Body of pancreas (tissue), 4 donors: ENCODE results near the gene SOX4. TPM values are rescaled to one million over a fixed set of nuclear protein-coding genes. Genes with fewer than 3 reads are reported as not detected.

Experiments used
- ATAC-seq: fragments of 150-250 bp; one replicate; pipeline ENCODE4 v1.9.1; 2016
- DNase-seq, 4 donors: peaks; one replicate each; pipeline ENCODE4 v3.0.0-alpha.2; 2019
- H3K27ac ChIP-seq, 4 donors: fragments of 200-600 bp; sonication (generic); 1 replicate in 3 of 4; 2 replicates in 1 of 4; pipeline versions ENCODE4 v1.5.1 to v1.6.1; 2016 to 2019; ENCODE audit warnings: mild to moderate bottlenecking in 1 of 4, mixed read lengths in 1 of 4, moderate library complexity in 1 of 4
- H3K27me3 ChIP-seq, 2 donors: fragments of 200-600 bp; sonication (generic); one replicate each; pipeline ENCODE4 v1.6.0; 2016; ENCODE audit warnings: mild to moderate bottlenecking in 1 of 2
- H3K36me3 ChIP-seq, 2 donors: fragments of 200-600 bp; sonication (generic); replicated peaks in 1 of 2; 2 replicates each; pipeline ENCODE4 v1.5.1; 2016; ENCODE audit warnings: low read depth in 2 of 2; ENCODE audit not compliant: insufficient read depth in 1 of 2
- H3K4me1 ChIP-seq: fragments of 200-600 bp; sonication (generic); one replicate; pipeline ENCODE4 v1.6.0; 2016
- H3K4me3 ChIP-seq, 2 donors: fragments of 200-600 bp; sonication (generic); 1 replicate in 1 of 2; 2 replicates in 1 of 2; pipeline ENCODE4 v1.5.1; 2016 to 2019
- H3K9me3 ChIP-seq, 3 donors: fragments of 200-600 bp; sonication (generic); 1 replicate in 2 of 3; 2 replicates in 1 of 3; pipeline ENCODE4 v1.5.1; 2016
- POLR2A ChIP-seq, 3 donors: fragments of 450-650 bp; IDR thresholded peaks; one replicate each; pipeline ENCODE4 v1.6.1; 2016; ENCODE audit warnings: antibody characterized with exemption in 3 of 3, mild to moderate bottlenecking in 2 of 3
- WGBS, 2 donors: methylation state at CpG; one replicate each; pipeline ENCODE4 v1.1.5; 2017; 5-methylcytosine and 5-hydroxymethylcytosine counted together
- intact Hi-C: fragments of 100-400 bp; cut with DNase I; formaldehyde crosslinking; loops from one replicate; pipeline ENCODE4 v1.15.1; 2023
- total RNA-seq, 2 donors: library from RNA; depleted of rRNA; stranded (reverse); fragments of >200 nt; gene quantifications; one replicate each; pipeline ENCODE4 v1.1.0, GENCODE V29; 2016
- TF ChIP-seq, protein P1 (sequence below), 7 experiments: fragments of 450-650 bp in 4 of 7; fragments of 200-600 bp in 3 of 7; sonication (generic) in 3 of 7; IDR thresholded peaks; one replicate each; pipeline ENCODE4 v1.5.1; 2016 to 2019; ENCODE audit warnings: antibody characterized with exemption in 7 of 7

Gene SOX4
- total RNA-seq, 2 donors from 2014 or later: 17.8 to 20.0 TPM

DNA sequence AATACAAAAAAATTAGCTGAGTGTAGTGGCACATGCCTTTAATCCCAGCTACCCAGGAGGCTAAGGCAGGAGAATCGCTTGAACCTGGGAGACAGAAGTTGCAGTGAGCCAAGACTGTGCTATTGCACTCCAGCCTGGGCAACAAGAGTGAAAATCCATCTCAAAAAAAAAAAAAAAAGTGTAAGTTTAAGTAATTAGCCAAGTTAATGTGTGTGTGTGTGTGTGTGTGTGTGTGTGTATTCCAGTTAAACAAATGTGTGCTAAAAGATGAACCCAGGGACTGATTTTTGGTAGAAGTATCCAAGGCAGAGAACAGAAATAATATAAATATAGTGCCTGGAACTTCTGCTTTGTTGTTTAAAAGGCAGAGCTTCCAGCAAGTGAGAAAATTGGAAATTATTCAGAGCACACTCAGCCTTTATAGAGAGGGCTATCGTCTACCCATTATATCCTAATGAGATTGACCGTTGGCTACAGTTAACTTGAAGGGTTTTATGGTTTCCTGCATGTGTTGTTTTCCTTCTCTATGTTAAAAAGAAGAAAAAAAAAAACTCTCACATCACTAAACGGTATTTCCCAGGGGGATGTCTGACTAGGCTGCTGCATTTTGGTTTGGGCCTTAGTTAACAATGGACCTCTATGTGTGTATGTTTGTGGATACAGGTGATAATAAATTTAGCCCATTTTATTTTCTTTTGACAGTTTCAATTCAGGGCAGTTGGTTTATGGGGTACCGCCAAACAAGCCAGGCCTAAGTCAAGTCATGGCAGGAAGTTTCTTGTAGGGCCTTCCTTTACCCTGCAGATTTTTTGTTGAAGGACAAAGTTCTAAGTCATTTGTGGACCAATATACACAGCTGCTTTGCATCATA is 9.8 kb downstream of the SOX4 start:
- no peaks in the 10 kb centered on the region for H3K27me3 ChIP-seq
- 63 to 74% methylated on average over 5 of the region's 5 CpGs for WGBS, 2 donors
- TF ChIP-seq, protein P1, sequence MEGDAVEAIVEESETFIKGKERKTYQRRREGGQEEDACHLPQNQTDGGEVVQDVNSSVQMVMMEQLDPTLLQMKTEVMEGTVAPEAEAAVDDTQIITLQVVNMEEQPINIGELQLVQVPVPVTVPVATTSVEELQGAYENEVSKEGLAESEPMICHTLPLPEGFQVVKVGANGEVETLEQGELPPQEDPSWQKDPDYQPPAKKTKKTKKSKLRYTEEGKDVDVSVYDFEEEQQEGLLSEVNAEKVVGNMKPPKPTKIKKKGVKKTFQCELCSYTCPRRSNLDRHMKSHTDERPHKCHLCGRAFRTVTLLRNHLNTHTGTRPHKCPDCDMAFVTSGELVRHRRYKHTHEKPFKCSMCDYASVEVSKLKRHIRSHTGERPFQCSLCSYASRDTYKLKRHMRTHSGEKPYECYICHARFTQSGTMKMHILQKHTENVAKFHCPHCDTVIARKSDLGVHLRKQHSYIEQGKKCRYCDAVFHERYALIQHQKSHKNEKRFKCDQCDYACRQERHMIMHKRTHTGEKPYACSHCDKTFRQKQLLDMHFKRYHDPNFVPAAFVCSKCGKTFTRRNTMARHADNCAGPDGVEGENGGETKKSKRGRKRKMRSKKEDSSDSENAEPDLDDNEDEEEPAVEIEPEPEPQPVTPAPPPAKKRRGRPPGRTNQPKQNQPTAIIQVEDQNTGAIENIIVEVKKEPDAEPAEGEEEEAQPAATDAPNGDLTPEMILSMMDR (IDR thresholded peaks at IDR 0.05): no peak
- TF ChIP-seq POLR2A (IDR thresholded peaks at IDR 0.05): no peak
- H3K27ac ChIP-seq: no peak overlapping the region
- no peaks in the 10 kb centered on the region for H3K36me3 ChIP-seq
- no peak for ATAC-seq
- H3K9me3 ChIP-seq: no peaks in the 10 kb centered on the region
- DNase-seq: no peak
- intact Hi-C loops: no loop called here
- H3K4me3 ChIP-seq: no peak overlapping the region
- H3K4me1 ChIP-seq: peaks cover 8% of the 10 kb centered on the region

DNA sequence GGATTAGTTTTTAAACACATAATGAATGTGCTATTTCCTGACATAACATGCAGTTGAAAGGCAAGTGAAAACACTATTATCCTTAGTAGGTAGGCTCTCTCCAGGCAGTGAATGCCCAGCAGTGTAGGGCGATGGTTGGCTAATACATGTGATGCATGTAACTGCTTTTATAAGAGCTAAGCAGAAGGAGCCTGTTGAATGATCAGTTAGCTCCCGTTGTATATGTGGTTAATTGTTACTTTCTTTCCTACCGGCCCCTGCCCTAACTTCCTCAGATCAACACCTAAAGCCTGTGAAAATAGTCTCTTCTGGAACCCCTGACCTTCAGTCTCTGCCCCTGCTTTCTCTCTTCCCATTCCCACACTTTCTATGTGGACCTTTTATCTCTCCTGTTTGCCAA is 10.5 kb downstream of the SOX4 start:
- no peaks in the 10 kb centered on the region for H3K27me3 ChIP-seq
- H3K4me1 ChIP-seq: peaks cover under 1% of the 10 kb centered on the region
- intact Hi-C loops: no loop called here
- no peak overlapping the region for H3K4me3 ChIP-seq
- H3K9me3 ChIP-seq: no peaks in the 10 kb centered on the region
- no peak overlapping the region for H3K27ac ChIP-seq
- 56 to 62% methylated on average over 3 of the region's 3 CpGs for WGBS, 2 donors
- no peak for ATAC-seq
- TF ChIP-seq, protein P1 (IDR thresholded peaks at IDR 0.05): no peak
- no peak for TF ChIP-seq POLR2A (IDR thresholded peaks at IDR 0.05)
- no peaks in the 10 kb centered on the region for H3K36me3 ChIP-seq
- no peak for DNase-seq

DNA sequence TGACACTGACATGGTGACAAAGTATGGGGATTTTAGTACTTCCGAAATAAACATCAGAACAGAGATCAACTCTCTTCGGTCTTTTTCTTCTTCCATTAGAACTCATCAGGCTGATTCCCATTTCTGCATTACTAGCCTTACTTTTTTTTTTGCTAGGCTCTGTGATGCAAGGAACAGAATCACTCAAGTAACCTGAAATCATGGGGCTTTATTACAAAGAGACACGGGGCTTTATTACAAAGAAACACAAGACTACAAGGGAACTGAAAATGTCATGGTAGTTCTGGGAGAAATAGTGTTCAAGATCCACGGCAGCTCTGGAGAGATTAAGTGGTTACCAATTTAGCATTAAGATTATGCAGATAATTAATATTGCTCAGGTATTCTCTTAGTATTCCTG is 11.6 kb downstream of the SOX4 start:
- intact Hi-C loops: no loop called here
- H3K27ac ChIP-seq: no peak overlapping the region
- DNase-seq: no peak
- ATAC-seq: no peak
- H3K9me3 ChIP-seq: no peaks in the 10 kb centered on the region
- no peaks in the 10 kb centered on the region for H3K27me3 ChIP-seq
- no peak for TF ChIP-seq POLR2A (IDR thresholded peaks at IDR 0.05)
- TF ChIP-seq, protein P1 (IDR thresholded peaks at IDR 0.05): no peak
- 85 to 86% methylated on average over 4 of the region's 4 CpGs for WGBS, 2 donors
- no peak overlapping the region for H3K4me3 ChIP-seq
- no peaks in the 10 kb centered on the region for H3K36me3 ChIP-seq
- H3K4me1 ChIP-seq: no peaks in the 10 kb centered on the region

DNA sequence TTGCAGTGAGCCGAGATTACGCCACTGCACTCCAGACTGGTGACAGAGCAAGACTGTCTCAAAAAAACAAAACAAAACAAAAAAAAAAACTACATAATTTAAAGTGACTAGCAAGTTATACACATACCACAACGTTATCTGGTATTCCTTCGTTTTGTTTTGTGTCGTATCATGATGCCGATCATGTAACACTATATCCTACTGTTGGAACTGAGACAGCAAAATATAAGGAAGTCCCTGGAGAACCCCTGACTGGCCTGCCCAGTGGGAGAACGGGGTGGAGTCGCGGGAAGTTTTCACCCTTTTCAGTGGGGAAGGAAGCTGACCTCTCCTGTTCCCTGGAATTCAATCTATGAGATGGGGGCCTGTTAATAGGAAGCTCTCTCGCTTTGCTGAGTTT is 15.1 kb downstream of the SOX4 start:
- intact Hi-C loops: no loop called here
- ATAC-seq: no peak
- H3K27me3 ChIP-seq: no peaks in the 10 kb centered on the region
- no peaks in the 10 kb centered on the region for H3K9me3 ChIP-seq
- H3K36me3 ChIP-seq: no peaks in the 10 kb centered on the region
- DNase-seq: no peak
- H3K27ac ChIP-seq: no peak overlapping the region
- H3K4me3 ChIP-seq: no peak overlapping the region
- WGBS, 2 donors: 78 to 79% methylated on average over 10 of the region's 10 CpGs
- no peaks in the 10 kb centered on the region for H3K4me1 ChIP-seq
- TF ChIP-seq POLR2A (IDR thresholded peaks at IDR 0.05): no peak
- TF ChIP-seq, protein P1 (IDR thresholded peaks at IDR 0.05): no peak

DNA sequence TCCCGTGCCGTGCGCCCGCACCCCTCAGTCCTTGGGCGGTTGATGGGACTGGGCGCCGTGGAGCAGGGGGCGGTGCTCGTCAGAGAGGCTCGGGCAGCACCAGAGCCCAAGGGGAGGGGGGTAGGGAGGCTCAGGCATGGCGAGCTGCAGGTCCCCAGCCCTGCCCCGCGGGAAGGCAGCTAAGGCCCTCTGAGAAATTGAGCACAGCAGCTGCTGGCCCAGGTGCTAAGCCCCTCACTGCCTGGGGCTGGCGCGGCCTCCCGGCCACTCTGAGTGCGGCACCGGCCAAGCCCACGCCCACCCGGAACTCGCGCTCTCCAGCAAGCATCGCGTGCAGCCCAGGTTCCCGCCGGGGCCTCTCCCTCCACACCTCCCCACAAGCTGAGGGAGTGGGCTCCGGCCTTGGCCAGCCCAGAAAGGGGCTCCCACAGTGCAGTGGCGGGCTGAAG is 16.4 kb downstream of the SOX4 start:
- Histone ChIP-seq H3K27ac (no peak overlapping the region), H3K4me1 (no peaks in the 10 kb centered on the region), H3K4me3 (no peak overlapping the region), H3K9me3 (no peaks in the 10 kb centered on the region), H3K36me3 (no peaks in the 10 kb centered on the region), H3K27me3 (no peaks in the 10 kb centered on the region)
- ATAC-seq (no peak), DNase-seq (no peak)
- intact Hi-C loops: no loop called here
- TF ChIP-seq, protein P1 (IDR thresholded peaks at IDR 0.05): no peak
- TF ChIP-seq POLR2A (IDR thresholded peaks at IDR 0.05): no peak
- 86 to 94% methylated on average over 8 to 27 of the region's 28 CpGs for WGBS, 2 donors
